Measurements from ENCODE around the gene DIP2A. TPM values are rescaled to one million over a fixed set of nuclear protein-coding genes. Genes with fewer than 3 reads are reported as not detected.
"Not testable (repeated sequence)": the region's sequence is repeated elsewhere in the genome, so short reads cannot be mapped to it uniquely, and the experiment has no call there.

Gene DIP2A
- total RNA-seq, 4 donors from 2014 or later: 25.9 to 57.4 (median 33.3) TPM

DNA sequence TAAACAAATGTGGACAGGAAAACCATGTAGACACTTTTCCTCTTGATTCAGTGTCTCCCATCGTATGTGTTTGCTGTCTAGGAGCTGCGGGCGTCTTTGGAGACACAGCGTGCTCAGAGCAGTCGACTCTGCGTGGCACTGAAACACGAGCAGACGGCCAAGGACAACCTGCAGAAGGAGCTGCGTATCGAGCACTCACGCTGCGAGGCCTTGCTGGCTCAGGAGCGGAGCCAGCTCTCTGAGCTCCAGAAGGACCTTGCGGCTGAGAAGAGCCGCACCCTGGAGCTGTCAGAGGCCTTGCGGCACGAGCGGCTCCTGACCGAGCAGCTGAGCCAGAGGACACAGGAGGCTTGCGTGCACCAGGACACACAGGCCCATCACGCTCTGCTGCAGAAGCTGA lies 27.2 kb upstream of the DIP2A start:
- ATAC-seq (ENCODE audit: low FRiP score): no peak

DNA sequence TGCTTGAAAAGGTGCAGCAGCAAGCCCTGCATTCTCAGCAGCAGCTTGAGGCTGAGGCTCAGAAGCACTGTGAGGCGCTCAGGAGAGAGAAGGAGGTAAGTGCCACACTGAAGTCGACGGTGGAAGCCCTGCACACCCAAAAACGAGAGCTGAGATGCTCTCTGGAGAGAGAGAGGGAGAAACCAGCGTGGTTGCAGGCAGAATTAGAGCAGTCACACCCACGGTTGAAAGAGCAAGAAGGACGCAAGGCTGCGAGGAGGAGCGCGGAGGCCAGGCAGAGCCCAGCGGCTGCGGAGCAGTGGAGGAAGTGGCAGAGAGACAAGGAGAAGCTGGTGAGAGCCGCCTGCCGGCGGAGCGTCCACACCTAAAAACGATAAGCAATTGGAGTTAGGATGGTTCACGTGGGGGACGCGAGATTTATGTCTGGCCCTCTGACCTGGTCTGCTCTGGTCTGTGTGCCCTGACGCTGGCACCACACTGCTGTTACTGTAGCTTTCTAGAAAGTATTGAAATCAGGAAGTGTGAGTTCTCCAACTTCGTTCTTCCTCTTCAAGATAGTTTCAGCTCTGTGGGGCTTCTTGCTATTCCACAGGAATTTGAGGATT lies 26.7 kb upstream of the DIP2A start:
- ATAC-seq (ENCODE audit: low FRiP score) (no peak), DNase-seq (ENCODE audit: low spot score) (no peak)
- TF ChIP-seq, protein P1, sequence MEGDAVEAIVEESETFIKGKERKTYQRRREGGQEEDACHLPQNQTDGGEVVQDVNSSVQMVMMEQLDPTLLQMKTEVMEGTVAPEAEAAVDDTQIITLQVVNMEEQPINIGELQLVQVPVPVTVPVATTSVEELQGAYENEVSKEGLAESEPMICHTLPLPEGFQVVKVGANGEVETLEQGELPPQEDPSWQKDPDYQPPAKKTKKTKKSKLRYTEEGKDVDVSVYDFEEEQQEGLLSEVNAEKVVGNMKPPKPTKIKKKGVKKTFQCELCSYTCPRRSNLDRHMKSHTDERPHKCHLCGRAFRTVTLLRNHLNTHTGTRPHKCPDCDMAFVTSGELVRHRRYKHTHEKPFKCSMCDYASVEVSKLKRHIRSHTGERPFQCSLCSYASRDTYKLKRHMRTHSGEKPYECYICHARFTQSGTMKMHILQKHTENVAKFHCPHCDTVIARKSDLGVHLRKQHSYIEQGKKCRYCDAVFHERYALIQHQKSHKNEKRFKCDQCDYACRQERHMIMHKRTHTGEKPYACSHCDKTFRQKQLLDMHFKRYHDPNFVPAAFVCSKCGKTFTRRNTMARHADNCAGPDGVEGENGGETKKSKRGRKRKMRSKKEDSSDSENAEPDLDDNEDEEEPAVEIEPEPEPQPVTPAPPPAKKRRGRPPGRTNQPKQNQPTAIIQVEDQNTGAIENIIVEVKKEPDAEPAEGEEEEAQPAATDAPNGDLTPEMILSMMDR (IDR thresholded peaks at IDR 0.05): no peak

More for the DNA sequence above, 27.2 kb upstream of the DIP2A start:
- DNase-seq (ENCODE audit: low spot score): no peak
- TF ChIP-seq, protein P1 (IDR thresholded peaks at IDR 0.05): no peak

DNA sequence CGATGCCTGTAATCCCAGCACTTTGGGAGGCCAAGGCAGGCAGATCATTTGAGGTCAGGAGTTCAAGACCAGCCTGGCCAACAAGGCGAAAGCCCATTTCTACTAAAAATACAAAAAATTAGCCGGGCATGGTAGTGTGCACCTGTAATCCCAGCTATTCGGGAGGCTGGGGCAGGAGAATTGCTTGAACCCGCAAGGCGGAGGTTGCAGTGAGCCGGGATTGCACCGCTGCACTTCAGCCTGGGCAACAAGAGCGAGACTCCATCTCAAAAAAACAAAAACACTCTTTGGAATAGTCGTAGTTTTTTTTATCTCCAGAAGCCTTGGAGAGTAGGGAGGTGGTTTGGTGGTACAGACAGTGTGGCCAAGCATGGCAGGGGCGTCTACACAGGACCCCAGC lies 25.6 kb upstream of the DIP2A start:
- ATAC-seq (ENCODE audit: low FRiP score); DNase-seq (ENCODE audit: low spot score): not testable (repeated sequence)

DNA sequence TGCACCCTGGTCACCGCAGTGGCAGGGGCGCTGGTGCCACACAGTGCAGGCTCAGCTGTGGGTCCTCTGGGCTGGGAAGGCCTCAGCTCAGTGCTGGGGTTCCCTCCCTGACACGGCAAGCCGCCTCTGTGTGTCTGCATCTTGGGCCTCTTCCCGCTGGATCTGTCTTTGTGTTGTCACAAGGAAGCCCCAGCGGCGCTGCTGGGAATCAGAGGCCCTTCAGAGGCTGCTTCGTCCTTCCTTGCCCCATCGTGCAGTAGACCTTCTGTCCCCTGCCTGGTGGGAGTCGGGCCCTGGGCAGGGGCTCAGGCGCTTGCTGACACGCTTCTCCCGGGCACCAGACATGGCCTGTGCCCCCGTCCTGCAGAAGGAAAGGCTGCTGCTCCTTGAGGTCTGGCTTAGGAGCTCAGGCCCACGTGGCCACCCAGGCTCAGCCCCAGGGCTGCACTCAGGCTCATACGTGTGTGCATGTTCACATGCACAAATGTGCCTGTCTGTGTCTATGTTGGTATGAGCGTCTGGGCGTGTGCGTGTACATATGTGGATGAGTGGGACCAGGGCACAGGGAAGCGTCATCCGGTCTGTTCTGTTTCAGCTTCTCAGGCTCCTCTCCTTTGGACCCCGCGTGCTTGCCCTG lies 24.3 kb upstream of the DIP2A start:
- ATAC-seq (ENCODE audit: low FRiP score) (no peak), DNase-seq (ENCODE audit: low spot score) (no peak)
- TF ChIP-seq, protein P1 (IDR thresholded peaks at IDR 0.05): no peak

DNA sequence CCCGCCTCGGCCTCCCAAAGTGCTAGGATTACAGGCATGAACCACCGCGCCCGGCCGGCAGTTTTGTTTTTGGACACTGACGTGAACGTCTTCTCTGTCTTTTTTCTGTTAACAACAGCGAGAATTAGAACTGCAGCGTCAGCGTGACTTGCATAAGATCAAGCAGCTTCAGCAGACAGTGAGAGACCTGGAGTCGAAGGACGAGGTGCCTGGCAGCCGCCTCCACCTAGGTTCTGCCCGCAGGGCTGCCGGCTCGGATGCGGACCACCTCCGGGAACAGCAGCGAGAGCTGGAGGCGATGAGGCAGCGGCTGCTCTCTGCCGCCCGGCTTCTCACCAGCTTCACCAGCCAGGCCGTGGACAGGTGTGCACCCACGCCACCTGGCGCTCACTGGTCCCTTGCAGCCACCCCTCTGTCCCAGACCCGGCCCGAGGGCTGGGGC lies 22.9 kb upstream of the DIP2A start:
- ATAC-seq (ENCODE audit: low FRiP score): no peak
- DNase-seq (ENCODE audit: low spot score): no peak
- TF ChIP-seq, protein P1 (IDR thresholded peaks at IDR 0.05): no peak

DNA sequence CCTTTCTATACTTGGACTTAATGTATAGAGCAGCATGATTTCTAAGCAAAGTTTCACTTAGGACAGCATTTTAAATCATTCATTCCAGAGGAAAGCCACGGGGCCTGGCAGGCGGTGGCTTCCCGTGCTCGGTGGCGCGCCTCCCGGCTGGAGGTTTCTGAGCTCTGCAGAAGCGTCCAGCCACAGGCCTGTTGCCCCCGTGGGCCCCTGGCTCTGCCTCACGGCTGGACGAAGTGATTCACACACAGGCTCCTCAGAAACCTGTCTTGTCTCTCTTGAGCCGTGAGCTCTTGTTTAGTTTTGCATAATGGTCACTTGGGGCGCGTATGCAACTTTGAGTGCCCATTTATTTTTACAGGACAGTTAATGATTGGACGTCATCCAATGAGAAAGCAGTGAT lies 22.1 kb upstream of the DIP2A start:
- TF ChIP-seq, protein P1 (IDR thresholded peaks at IDR 0.05): no peak
- ATAC-seq (ENCODE audit: low FRiP score) (no peak), DNase-seq (ENCODE audit: low spot score) (no peak)

DNA sequence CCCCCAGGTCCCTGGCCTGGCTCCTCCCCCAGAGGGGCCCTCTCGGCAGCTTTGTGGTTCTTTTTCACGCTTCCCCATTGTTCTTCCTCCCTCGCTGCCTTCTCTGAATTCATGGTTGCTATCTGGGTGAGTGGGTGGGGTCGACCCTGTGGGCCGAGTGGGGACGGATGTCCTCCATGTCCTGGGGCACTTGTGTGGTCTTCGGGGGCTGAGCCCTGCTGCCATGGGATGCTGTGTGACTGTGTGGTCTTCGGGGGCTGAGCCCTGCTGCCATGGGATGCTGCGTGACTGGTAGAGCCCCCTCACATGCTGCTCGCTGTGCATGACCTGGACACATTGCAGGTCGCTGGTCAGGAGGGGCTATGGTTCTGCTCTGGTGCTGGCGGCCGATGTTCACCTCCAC lies 21.6 kb upstream of the DIP2A start:
- DNase-seq (ENCODE audit: low spot score) (no peak), ATAC-seq (ENCODE audit: low FRiP score) (no peak)
- TF ChIP-seq, protein P1 (IDR thresholded peaks at IDR 0.05): no peak
